OCI-LY1 (cell line): ENCODE measurements around the gene RAD51B.

Experiments used
- H2AFZ ChIP-seq: fragments of 200-600 bp; sonication (generic), shearing (Covaris generic); 2 replicates; pipeline ENCODE4 v1.6.0; 2014; ENCODE audit warnings: antibody characterized with exemption, mild to moderate bottlenecking, low read length
- H3F3A ChIP-seq: fragments of 200-600 bp; sonication (generic), shearing (Covaris generic); 2 replicates; pipeline ENCODE4 v1.6.0; 2014; ENCODE audit warnings: mild to moderate bottlenecking, antibody characterized with exemption, low read length, moderate library complexity; ENCODE audit not compliant: insufficient read depth
- H3K27ac ChIP-seq: fragments of 200-600 bp; sonication (generic); 2 replicates; pipeline ENCODE4 v1.5.1; 2014; ENCODE audit warnings: low read length, mixed run types, mild to moderate bottlenecking, low read depth; ENCODE audit not compliant: poor library complexity, severe bottlenecking
- H3K27me3 ChIP-seq: fragments of 200-600 bp; sonication (generic); 2 replicates; pipeline ENCODE4 v1.6.0; 2014; ENCODE audit warnings: antibody characterized with exemption, mild to moderate bottlenecking, low read length, moderate library complexity; ENCODE audit not compliant: insufficient read depth
- H3K36me3 ChIP-seq: fragments of 200-600 bp; sonication (generic); 2 replicates; pipeline ENCODE4 v1.6.1; 2014; ENCODE audit warnings: mild to moderate bottlenecking, antibody characterized with exemption, low read length, moderate library complexity, mixed read lengths; ENCODE audit not compliant: insufficient read depth
- H3K4me1 ChIP-seq: fragments of 200-600 bp; sonication (generic); 2 replicates; pipeline ENCODE4 v1.5.1; 2014; ENCODE audit warnings: mild to moderate bottlenecking, low read length, moderate library complexity; ENCODE audit not compliant: insufficient read depth, severe bottlenecking
- H3K4me2 ChIP-seq: fragments of 200-600 bp; sonication (generic), shearing (Covaris generic); 2 replicates; pipeline ENCODE4 v1.6.1; 2014; ENCODE audit warnings: low read length
- H3K4me3 ChIP-seq: fragments of 200-600 bp; sonication (generic); 2 replicates; pipeline ENCODE4 v1.5.1; 2014; ENCODE audit warnings: low read length, low read depth, mild to moderate bottlenecking, mixed read lengths; ENCODE audit not compliant: poor library complexity, severe bottlenecking
- H3K79me2 ChIP-seq: fragments of 200-600 bp; shearing (Covaris generic); 2 replicates; pipeline ENCODE4 v1.6.1; 2016; ENCODE audit warnings: mixed run types, low read length, mixed read lengths; ENCODE audit not compliant: insufficient read depth
- H3K9ac ChIP-seq: fragments of 200-600 bp; sonication (generic), shearing (Covaris generic); 2 replicates; pipeline ENCODE4 v1.6.1; 2014; ENCODE audit warnings: mild to moderate bottlenecking, low read length, mixed read lengths
- H3K9me2 ChIP-seq: fragments of 200-600 bp; sonication (generic), shearing (Covaris generic); 2 replicates; pipeline ENCODE4 v1.6.1; 2014; ENCODE audit warnings: low read depth, mild to moderate bottlenecking, low read length, mixed read lengths
- H3K9me3 ChIP-seq: fragments of 200-600 bp; shearing (Covaris generic); 2 replicates; pipeline ENCODE4 v1.6.1; 2014; ENCODE audit warnings: low read length, mixed read lengths
- H4K20me1 ChIP-seq: fragments of 200-600 bp; sonication (generic), shearing (Covaris generic); 2 replicates; pipeline ENCODE4 v1.6.0; 2016; ENCODE audit warnings: mild to moderate bottlenecking, low read length; ENCODE audit not compliant: insufficient read depth
- EZH2 ChIP-seq: fragments of 200-600 bp; sonication (generic), shearing (Covaris generic); IDR thresholded peaks from 2 replicates; pipeline ENCODE4 v1.8.0; 2017; ENCODE audit warnings: borderline replicate concordance, mixed run types, mild to moderate bottlenecking, antibody characterized with exemption, low read length, moderate library complexity, mixed read lengths
- TF ChIP-seq, protein P1 (sequence below): fragments of 200-600 bp; sonication (generic), shearing (Covaris generic); IDR thresholded peaks from 2 replicates; pipeline ENCODE4 v1.5.1; 2017; ENCODE audit warnings: mild to moderate bottlenecking, antibody characterized with exemption, low read length, moderate library complexity, mixed read lengths

The RAD51B gene

GRCh38 chr14:68244262-68244980 lies 424.8 kb downstream of the RAD51B start:
- Histone ChIP-seq H3K4me2 (no peak overlapping the region), H3K4me1 (peaks cover 31% of the 10 kb centered on the region)

DNA sequence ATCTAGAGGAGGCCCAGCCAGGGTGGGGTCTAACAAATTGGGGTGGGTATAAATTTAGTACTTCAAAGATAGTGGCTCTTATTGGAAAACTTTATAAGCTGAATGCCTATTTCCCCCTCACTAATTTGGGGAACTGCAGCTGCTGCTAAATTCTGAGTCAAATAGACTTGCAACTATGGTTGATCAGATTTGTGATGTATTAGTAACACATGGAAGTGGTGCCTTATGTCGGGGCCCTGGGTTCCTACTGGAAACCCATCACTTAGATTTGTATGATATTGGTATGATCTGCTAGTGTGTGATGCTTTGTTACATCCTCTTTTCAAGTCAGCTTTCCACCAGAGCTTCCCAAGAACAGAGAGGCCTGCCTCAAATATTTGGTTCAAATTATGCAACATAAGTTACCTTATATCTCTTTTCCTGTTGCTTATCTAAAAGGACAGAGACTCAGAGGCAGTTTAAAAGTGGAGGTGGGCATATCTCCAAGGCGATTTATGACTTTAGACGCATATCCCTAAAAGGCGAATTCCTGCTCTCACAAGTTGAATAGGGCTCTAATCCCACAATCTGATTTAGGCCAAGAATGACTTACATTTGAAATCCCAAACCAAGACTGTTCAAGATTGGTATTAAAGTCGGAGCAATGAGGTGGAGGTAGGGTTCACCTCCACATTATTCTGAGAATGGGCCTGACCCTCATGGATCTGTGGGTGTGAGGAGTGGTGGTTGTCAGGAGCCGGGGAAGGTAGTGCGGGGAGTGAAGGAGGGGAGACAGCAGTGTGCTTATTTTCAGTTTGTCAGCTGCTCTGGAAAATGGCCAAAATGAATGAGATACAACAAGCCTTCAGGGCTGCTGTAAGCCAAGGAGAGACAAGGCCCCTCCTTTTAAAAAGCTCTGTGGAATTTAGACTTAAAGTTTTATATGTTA lies 425.8 kb downstream of the RAD51B start:
- Histone ChIP-seq H3K27me3 (no peaks in the 10 kb centered on the region), H3K27ac (no peak overlapping the region), H3K4me1 (peaks cover 41% of the 10 kb centered on the region), H3K79me2 (no peaks in the 10 kb centered on the region), H3F3A (no peaks in the 10 kb centered on the region; the same call in 1 of the 2 replicates), H3K9me2 (no peaks in the 10 kb centered on the region), H4K20me1 (no peaks in the 10 kb centered on the region), H3K4me2 (no peak overlapping the region), H2AFZ (no peak overlapping the region), H3K4me3 (no peak overlapping the region), H3K9me3 (no peaks in the 10 kb centered on the region), H3K9ac (no peak overlapping the region), H3K36me3 (no peaks in the 10 kb centered on the region)
- no peak for TF ChIP-seq EZH2
- TF ChIP-seq, protein P1, sequence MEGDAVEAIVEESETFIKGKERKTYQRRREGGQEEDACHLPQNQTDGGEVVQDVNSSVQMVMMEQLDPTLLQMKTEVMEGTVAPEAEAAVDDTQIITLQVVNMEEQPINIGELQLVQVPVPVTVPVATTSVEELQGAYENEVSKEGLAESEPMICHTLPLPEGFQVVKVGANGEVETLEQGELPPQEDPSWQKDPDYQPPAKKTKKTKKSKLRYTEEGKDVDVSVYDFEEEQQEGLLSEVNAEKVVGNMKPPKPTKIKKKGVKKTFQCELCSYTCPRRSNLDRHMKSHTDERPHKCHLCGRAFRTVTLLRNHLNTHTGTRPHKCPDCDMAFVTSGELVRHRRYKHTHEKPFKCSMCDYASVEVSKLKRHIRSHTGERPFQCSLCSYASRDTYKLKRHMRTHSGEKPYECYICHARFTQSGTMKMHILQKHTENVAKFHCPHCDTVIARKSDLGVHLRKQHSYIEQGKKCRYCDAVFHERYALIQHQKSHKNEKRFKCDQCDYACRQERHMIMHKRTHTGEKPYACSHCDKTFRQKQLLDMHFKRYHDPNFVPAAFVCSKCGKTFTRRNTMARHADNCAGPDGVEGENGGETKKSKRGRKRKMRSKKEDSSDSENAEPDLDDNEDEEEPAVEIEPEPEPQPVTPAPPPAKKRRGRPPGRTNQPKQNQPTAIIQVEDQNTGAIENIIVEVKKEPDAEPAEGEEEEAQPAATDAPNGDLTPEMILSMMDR: no peak

More at GRCh38 chr14:68244262-68244980, 424.8 kb downstream of the RAD51B start:
- no peak overlapping the region for H3K27ac ChIP-seq
- no peaks in the 10 kb centered on the region for H4K20me1 ChIP-seq
- no peaks in the 10 kb centered on the region for H3K9me3 ChIP-seq
- H3F3A ChIP-seq: no peaks in the 10 kb centered on the region; the same call in 1 of the 2 replicates
- no peaks in the 10 kb centered on the region for H3K9me2 ChIP-seq
- TF ChIP-seq EZH2: no peak
- TF ChIP-seq, protein P1: no peak
- no peaks in the 10 kb centered on the region for H3K27me3 ChIP-seq
- H3K36me3 ChIP-seq: no peaks in the 10 kb centered on the region
- no peak overlapping the region for H3K9ac ChIP-seq
- H3K4me3 ChIP-seq: no peak overlapping the region
- H2AFZ ChIP-seq: no peak overlapping the region
- no peaks in the 10 kb centered on the region for H3K79me2 ChIP-seq

DNA sequence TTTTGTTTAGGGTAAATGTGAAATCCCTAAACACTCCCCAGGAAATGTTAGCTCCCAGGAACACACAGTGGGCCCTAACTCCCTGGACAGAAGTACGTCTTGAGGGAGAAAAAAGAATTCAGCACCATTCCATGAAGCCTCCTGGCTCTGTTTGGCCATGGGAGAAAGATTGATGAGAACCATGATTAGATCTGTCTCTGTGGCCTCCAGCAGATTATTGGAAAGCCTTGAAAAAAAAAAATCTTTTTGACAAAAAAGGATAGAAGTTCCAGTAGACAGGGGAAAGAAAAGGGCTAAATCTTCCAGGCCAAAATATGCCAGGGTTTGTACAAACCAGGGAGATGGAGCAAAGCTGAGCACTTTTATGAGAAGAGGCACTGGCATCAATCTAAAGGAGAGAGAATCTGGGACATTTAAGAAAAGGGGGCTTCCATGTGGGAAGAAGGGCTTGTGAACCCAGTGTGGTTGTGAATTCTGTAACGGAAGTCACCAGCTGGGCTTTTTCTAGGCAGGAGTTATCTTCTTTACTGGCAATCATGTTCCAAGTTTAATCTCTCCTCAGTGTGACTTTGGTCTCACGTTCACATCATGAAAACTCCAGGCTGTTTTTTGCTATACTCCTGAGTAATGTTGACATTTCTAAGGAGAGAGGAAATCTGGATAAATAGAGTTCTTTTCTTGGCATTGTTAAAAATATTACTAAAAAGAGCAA lies 426.7 kb downstream of the RAD51B start:
- H3K36me3 ChIP-seq: no peaks in the 10 kb centered on the region
- H3F3A ChIP-seq: no peaks in the 10 kb centered on the region; the same call in 1 of the 2 replicates
- peaks cover 49% of the 10 kb centered on the region for H3K4me1 ChIP-seq
- no peak overlapping the region for H3K4me2 ChIP-seq
- no peaks in the 10 kb centered on the region for H3K9me2 ChIP-seq
- no peak overlapping the region for H3K4me3 ChIP-seq
- H3K79me2 ChIP-seq: no peaks in the 10 kb centered on the region
- TF ChIP-seq EZH2: no peak
- TF ChIP-seq, protein P1: no peak
- no peaks in the 10 kb centered on the region for H3K9me3 ChIP-seq
- no peak overlapping the region for H2AFZ ChIP-seq
- H4K20me1 ChIP-seq: no peaks in the 10 kb centered on the region
- H3K27ac ChIP-seq: peak overlapping the region; percentile 14
- H3K9ac ChIP-seq: no peak overlapping the region
- no peaks in the 10 kb centered on the region for H3K27me3 ChIP-seq
